A172 (cell line): ENCODE measurements around the gene UNCX. TPM values are rescaled to one million over a fixed set of nuclear protein-coding genes. Genes with fewer than 3 reads are reported as not detected.
"Not testable (repeated sequence)": the region's sequence is repeated elsewhere in the genome, so short reads cannot be mapped to it uniquely, and the experiment has no call there.

Experiments used
- DNase-seq: peaks from one replicate; pipeline ENCODE4 v3.0.0-alpha.2; 2015; ENCODE audit warnings: low spot score
- total RNA-seq: library from RNA; depleted of rRNA; stranded (reverse); fragments of >200 nt; shearing (Covaris generic); gene quantifications from 2 replicates; pipeline ENCODE4 v1.2.3, GENCODE V29; 2014; rRNA removed

UNCX gene
- not detected in 2 replicates for total RNA-seq

GRCh38 chr7:1232623-1233332 is at the start of gene UNCX:
Gene UNCX (plus strand): TSS chr7:1232872. CDS start chr7:1233018, 146 bp downstream.
- no peak for DNase-seq

- DNase-seq, result no peak
Observed at GRCh38 chr7:1187127-1187526, 45.5 kb upstream of the UNCX start.

GRCh38 chr7:1188720-1189294 is 43.9 kb upstream of the UNCX start:
- DNase-seq, result no peak

GRCh38 chr7:1189986-1190772 is 42.5 kb upstream of the UNCX start:
- DNase-seq, result no peak

- peak; percentile 91 for DNase-seq
Observed at GRCh38 chr7:1192171-1192676, 40.4 kb upstream of the UNCX start.

GRCh38 chr7:1193593-1194424 is 38.9 kb upstream of the UNCX start:
- no peak for DNase-seq

GRCh38 chr7:1196441-1196840 is 36.2 kb upstream of the UNCX start:
- not testable (repeated sequence) for DNase-seq

- DNase-seq, result no peak
Observed at GRCh38 chr7:1196950-1197349, 35.7 kb upstream of the UNCX start.

- DNase-seq, result peak; percentile 45
Observed at GRCh38 chr7:1197997-1198625, 34.6 kb upstream of the UNCX start.

- no peak for DNase-seq
Observed at GRCh38 chr7:1200045-1200444, 32.6 kb upstream of the UNCX start.

- no peak for DNase-seq
Observed at GRCh38 chr7:1201916-1202315, 30.8 kb upstream of the UNCX start.

- DNase-seq, result not testable (repeated sequence)
Observed at GRCh38 chr7:1202914-1203313, 29.8 kb upstream of the UNCX start.

GRCh38 chr7:1204460-1205140 is 28.1 kb upstream of the UNCX start:
- no peak for DNase-seq

- DNase-seq, result not testable (repeated sequence)
Observed at GRCh38 chr7:1205742-1206141, 26.9 kb upstream of the UNCX start.

- no peak for DNase-seq
Observed at GRCh38 chr7:1209097-1209496, 23.6 kb upstream of the UNCX start.

- no peak for DNase-seq
Observed at GRCh38 chr7:1210321-1210978, 22.2 kb upstream of the UNCX start.

GRCh38 chr7:1210979-1211608 is 21.6 kb upstream of the UNCX start:
- DNase-seq, result no peak

GRCh38 chr7:1211611-1212010 is 21.1 kb upstream of the UNCX start:
- no peak for DNase-seq

GRCh38 chr7:1212025-1212424 is 20.6 kb upstream of the UNCX start:
- not testable (repeated sequence) for DNase-seq

GRCh38 chr7:1214516-1214915 is 18.2 kb upstream of the UNCX start:
- no peak for DNase-seq
